ENCODE data around the gene CDH13. TPM values are rescaled to one million over a fixed set of nuclear protein-coding genes. Genes with fewer than 3 reads are reported as not detected.

Gene CDH13
- total RNA-seq, 2 experiments from 2014 or later: not detected

DNA sequence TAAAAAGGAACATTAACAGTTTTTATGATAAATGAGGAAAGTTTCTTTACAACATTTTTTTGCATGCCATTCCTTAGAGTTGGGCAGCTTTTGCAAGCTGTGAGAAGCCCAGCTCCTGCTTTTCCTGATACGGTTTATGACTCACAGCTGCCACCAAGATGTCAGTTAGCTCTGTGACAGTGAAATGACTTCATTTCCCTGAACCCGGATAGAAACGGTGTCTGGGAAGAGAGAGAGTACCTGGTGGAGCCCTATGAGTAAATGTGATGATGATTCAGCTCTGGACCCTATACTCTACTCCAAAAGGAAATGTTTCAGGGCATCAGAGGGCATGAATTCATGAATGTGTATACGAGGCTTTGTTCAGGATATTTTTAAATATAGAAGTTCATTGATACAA is 814.7 kb downstream of the CDH13 start:
- no peaks in the 10 kb centered on the region for H3K79me2 ChIP-seq (ENCODE audit: insufficient read depth, low read depth, low read length)
- no peaks in the 10 kb centered on the region for H3K36me3 ChIP-seq (ENCODE audit: insufficient read depth, low read length)
- H4K20me1 ChIP-seq (ENCODE audit: insufficient read depth, low read length): no peaks in the 10 kb centered on the region
- POLR2A ChIA-PET: no interaction called here
- H3K9me3 ChIP-seq (ENCODE audit: low read length): no peaks in the 10 kb centered on the region
- H2AFZ ChIP-seq (ENCODE audit: low read length): no peak overlapping the region
- DNase-seq (ENCODE audit: low spot score): no peak
- BruUV-seq (replicated peaks): no TSS peak
- TF ChIP-seq EZH2phosphoT487 (IDR thresholded peaks at IDR 0.05; ENCODE audit: borderline replicate concordance, low read depth, low read length): no peak
- TF ChIP-seq, protein P1, sequence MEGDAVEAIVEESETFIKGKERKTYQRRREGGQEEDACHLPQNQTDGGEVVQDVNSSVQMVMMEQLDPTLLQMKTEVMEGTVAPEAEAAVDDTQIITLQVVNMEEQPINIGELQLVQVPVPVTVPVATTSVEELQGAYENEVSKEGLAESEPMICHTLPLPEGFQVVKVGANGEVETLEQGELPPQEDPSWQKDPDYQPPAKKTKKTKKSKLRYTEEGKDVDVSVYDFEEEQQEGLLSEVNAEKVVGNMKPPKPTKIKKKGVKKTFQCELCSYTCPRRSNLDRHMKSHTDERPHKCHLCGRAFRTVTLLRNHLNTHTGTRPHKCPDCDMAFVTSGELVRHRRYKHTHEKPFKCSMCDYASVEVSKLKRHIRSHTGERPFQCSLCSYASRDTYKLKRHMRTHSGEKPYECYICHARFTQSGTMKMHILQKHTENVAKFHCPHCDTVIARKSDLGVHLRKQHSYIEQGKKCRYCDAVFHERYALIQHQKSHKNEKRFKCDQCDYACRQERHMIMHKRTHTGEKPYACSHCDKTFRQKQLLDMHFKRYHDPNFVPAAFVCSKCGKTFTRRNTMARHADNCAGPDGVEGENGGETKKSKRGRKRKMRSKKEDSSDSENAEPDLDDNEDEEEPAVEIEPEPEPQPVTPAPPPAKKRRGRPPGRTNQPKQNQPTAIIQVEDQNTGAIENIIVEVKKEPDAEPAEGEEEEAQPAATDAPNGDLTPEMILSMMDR (conservative IDR thresholded peaks at IDR 0.05; ENCODE audit: low read length): no peak
- no peak overlapping the region for H3K4me2 ChIP-seq (ENCODE audit: low read length)
- no peak overlapping the region for H3K27ac ChIP-seq (ENCODE audit: low read depth, low read length, poor library complexity, severe bottlenecking)
- H3K4me1 ChIP-seq (ENCODE audit: insufficient read depth, low read length, poor library complexity, severe bottlenecking): no peaks in the 10 kb centered on the region
- H3K4me3 ChIP-seq (ENCODE audit: low read depth, low read length, poor library complexity, severe bottlenecking): no peak overlapping the region
- CTCF ChIA-PET (ENCODE audit: unreplicated experiment): no interaction called here
- no peaks in the 10 kb centered on the region for H3K9me2 ChIP-seq (ENCODE audit: insufficient read depth, low read length)
- intact Hi-C loops (cut with micrococcal nuclease; ENCODE audit: unreplicated experiment): loop anchor here (10.0 kb wide), 1 partner anchor 327 kb away; no protein-coding TSS in a partner anchor

DNA sequence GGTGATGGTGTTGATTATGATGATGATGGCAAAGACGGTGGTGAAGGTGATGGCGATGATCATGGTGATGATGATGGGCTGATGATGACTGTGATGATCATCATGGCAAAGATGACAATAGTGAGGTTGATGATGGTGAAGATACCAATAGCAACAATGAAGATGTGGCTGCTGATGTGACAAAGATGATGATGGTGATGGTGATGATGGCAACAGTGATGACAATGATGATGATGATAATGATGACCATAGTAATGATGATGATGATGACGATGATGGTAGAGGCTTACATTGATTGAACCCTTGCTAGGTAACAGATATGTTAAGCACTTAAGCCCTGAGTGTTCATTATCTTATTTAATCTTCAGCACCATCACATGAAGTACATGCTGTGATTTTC is 817.2 kb downstream of the CDH13 start:
- Histone ChIP-seq H3K9me2 (ENCODE audit: insufficient read depth, low read length) (no peaks in the 10 kb centered on the region), H3K79me2 (ENCODE audit: insufficient read depth, low read depth, low read length) (no peaks in the 10 kb centered on the region), H3K27ac (ENCODE audit: low read depth, low read length, poor library complexity, severe bottlenecking) (no peak overlapping the region), H3K4me3 (ENCODE audit: low read depth, low read length, poor library complexity, severe bottlenecking) (no peak overlapping the region), H3K9me3 (ENCODE audit: low read length) (no peaks in the 10 kb centered on the region), H4K20me1 (ENCODE audit: insufficient read depth, low read length) (no peaks in the 10 kb centered on the region), H3K36me3 (ENCODE audit: insufficient read depth, low read length) (no peaks in the 10 kb centered on the region), H3K4me2 (ENCODE audit: low read length) (no peak overlapping the region), H2AFZ (ENCODE audit: low read length) (no peak overlapping the region), H3K4me1 (ENCODE audit: insufficient read depth, low read length, poor library complexity, severe bottlenecking) (no peaks in the 10 kb centered on the region)
- DNase-seq (ENCODE audit: low spot score): no peak
- no TSS peak for BruUV-seq (replicated peaks)
- TF ChIP-seq EZH2phosphoT487 (IDR thresholded peaks at IDR 0.05; ENCODE audit: borderline replicate concordance, low read depth, low read length): no peak
- TF ChIP-seq, protein P1 (conservative IDR thresholded peaks at IDR 0.05; ENCODE audit: low read length): no peak
- CTCF ChIA-PET (ENCODE audit: unreplicated experiment): no interaction called here
- POLR2A ChIA-PET: no interaction called here
- intact Hi-C loops (cut with micrococcal nuclease; ENCODE audit: unreplicated experiment): loop anchor here (10.0 kb wide), 1 partner anchor 329 kb away; no protein-coding TSS in a partner anchor

DNA sequence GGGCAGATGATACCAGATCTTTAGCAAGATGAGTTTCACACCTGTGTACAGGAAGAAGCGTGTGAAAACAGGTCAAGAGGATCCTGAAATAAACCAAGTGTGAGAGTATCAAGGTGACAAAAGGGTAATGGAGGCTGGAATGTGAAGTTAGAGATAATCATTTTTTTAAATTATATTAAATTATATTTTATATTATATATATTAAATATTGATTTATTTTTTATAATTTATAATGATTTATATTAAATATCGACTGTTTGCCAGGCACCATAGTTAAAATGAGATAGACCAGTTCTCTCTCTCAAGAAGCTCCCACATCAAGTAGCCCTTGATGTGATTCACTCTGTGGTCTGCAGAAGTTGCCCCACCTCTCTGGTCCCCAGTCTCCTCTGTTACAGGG is 820.8 kb downstream of the CDH13 start:
- no peaks in the 10 kb centered on the region for H3K9me3 ChIP-seq (ENCODE audit: low read length)
- DNase-seq (ENCODE audit: low spot score): no peak
- H3K79me2 ChIP-seq (ENCODE audit: insufficient read depth, low read depth, low read length): no peaks in the 10 kb centered on the region
- H3K4me1 ChIP-seq (ENCODE audit: insufficient read depth, low read length, poor library complexity, severe bottlenecking): no peaks in the 10 kb centered on the region
- POLR2A ChIA-PET: interaction anchor here (0.6 to 2.0 kb wide), 2 partner anchors 13 to 14 kb away, joined by 3 to 5 read pairs; no protein-coding TSS in a partner anchor
- no TSS peak for BruUV-seq (replicated peaks)
- no peak for TF ChIP-seq EZH2phosphoT487 (IDR thresholded peaks at IDR 0.05; ENCODE audit: borderline replicate concordance, low read depth, low read length)
- TF ChIP-seq, protein P1 (conservative IDR thresholded peaks at IDR 0.05; ENCODE audit: low read length): no peak
- H3K4me2 ChIP-seq (ENCODE audit: low read length): no peak overlapping the region
- no peaks in the 10 kb centered on the region for H4K20me1 ChIP-seq (ENCODE audit: insufficient read depth, low read length)
- CTCF ChIA-PET (ENCODE audit: unreplicated experiment): no interaction called here
- no peak overlapping the region for H3K4me3 ChIP-seq (ENCODE audit: low read depth, low read length, poor library complexity, severe bottlenecking)
- H3K9me2 ChIP-seq (ENCODE audit: insufficient read depth, low read length): no peaks in the 10 kb centered on the region
- H3K27ac ChIP-seq (ENCODE audit: low read depth, low read length, poor library complexity, severe bottlenecking): no peak overlapping the region
- H3K36me3 ChIP-seq (ENCODE audit: insufficient read depth, low read length): no peaks in the 10 kb centered on the region
- no peak overlapping the region for H2AFZ ChIP-seq (ENCODE audit: low read length)
- intact Hi-C loops (cut with micrococcal nuclease; ENCODE audit: unreplicated experiment): loop anchor here (10.0 kb wide), 1 partner anchor 333 kb away; no protein-coding TSS in a partner anchor

Measured in OCI-LY7 (cell line).